Thymus (tissue), 11 donors: ENCODE data around the gene SLTM. TPM values are rescaled to one million over a fixed set of nuclear protein-coding genes. Genes with fewer than 3 reads are reported as not detected.
"Not testable (repeated sequence)": the region's sequence is repeated elsewhere in the genome, so short reads cannot be mapped to it uniquely, and the experiment has no call there.

Experiments used
- DNase-seq, 9 donors: peaks; one replicate each; pipeline ENCODE4 v3.0.0-alpha.2; 2013; ENCODE audit warnings: low spot score in 9 of 9, low read depth in 6 of 9, missing footprints in 1 of 9
- H3K27ac ChIP-seq, 2 donors: one replicate each; pipeline ENCODE4 v1.5.1; 2013; ENCODE audit warnings: control low read depth in 1 of 2, low read depth in 1 of 2, low read length in 1 of 2, mild to moderate bottlenecking in 1 of 2, moderate library complexity in 1 of 2
- H3K27me3 ChIP-seq, 2 donors: one replicate each; pipeline ENCODE4 v1.5.1; 2013; ENCODE audit warnings: low read length in 1 of 2; ENCODE audit not compliant: control insufficient read depth in 2 of 2, insufficient read depth in 1 of 2
- H3K36me3 ChIP-seq, 2 donors: one replicate each; pipeline ENCODE4 v1.5.1; 2013; ENCODE audit warnings: low read length in 1 of 2, mild to moderate bottlenecking in 1 of 2, moderate library complexity in 1 of 2; ENCODE audit not compliant: control insufficient read depth in 2 of 2, insufficient read depth in 2 of 2
- H3K4me1 ChIP-seq, 2 donors: one replicate each; pipeline ENCODE4 v1.5.1; 2013; ENCODE audit warnings: low read length in 2 of 2; ENCODE audit not compliant: control insufficient read depth in 2 of 2, insufficient read depth in 2 of 2
- H3K4me3 ChIP-seq, 2 donors: one replicate each; pipeline ENCODE4 v1.5.1; 2013; ENCODE audit warnings: low read length in 2 of 2, control low read depth in 1 of 2, mild to moderate bottlenecking in 1 of 2
- H3K9me3 ChIP-seq, 2 donors: one replicate each; pipeline ENCODE4 v1.5.1; 2013; ENCODE audit warnings: low read length in 1 of 2, mild to moderate bottlenecking in 1 of 2; ENCODE audit not compliant: control insufficient read depth in 2 of 2, insufficient read depth in 1 of 2
- WGBS: extraction: QIAGEN DNeasy Blood & Tissue Kit; methylation state at CpG from one replicate; pipeline ENCODE4 v1.1.7; 2013; 5-methylcytosine and 5-hydroxymethylcytosine counted together
- polyA plus RNA-seq: library from polyadenylated mRNA; stranded (reverse); fragments of 200-250 nt; gene quantifications from one replicate; pipeline ENCODE4 v1.2.3, GENCODE V29; 2013
- total RNA-seq: library from RNA; stranded (reverse); fragments of 120-200 nt; gene quantifications from one replicate; pipeline ENCODE4 v1.2.4, GENCODE V29; 2013
- donor health status: healthy.

SLTM gene
- total and polyA plus RNA-seq, 2 donors = 104 to 107 TPM

DNA sequence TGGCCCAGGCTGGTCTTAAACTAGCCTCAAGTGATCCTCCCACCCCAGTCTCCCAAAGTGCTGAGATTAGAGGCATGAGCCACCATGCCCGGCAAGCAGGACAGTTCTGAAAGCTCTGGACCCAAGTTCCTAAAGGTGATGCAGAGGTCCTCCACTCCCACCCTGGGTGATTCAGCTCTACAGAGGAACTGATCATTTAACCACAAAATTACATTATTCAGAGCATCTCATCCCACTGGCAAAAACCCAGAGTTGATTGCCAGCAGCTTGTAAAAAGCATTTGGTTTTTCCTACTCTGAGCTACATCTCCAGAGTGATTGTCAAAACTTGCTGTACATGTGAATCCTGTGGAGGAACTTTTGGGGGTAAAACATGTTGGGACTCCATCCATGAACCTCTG is 60.2 kb downstream of the SLTM start:
- H3K4me1 ChIP-seq = no peaks in the 10 kb centered on the region

DNA sequence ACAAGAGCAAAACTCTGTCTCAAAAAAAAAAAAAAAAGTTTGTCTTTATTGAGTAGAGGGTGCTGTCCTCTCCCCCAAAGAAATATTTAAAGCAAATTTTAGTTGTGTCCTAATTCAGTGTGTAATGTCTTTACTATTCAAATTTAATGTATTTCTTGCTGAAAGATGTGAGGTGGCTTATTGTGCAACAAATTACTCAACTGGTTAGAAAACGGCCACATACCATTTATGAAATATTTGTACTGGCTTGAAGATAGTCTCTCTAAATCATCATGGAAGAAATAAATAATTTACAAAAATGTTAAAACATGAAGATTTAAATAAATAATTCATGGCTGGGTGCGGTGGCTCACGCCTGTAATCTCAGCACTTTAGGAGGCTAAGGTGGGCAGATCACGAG is 63.0 kb downstream of the SLTM start:
- 96% methylated on average over 4 of the region's 4 CpGs for WGBS
- H3K27me3 ChIP-seq = no peaks in the 10 kb centered on the region
- H3K36me3 ChIP-seq = peaks cover 0 to 4% of the 10 kb centered on the region in 2 donors
- no peak overlapping the region for H3K27ac ChIP-seq
- no peaks in the 10 kb centered on the region for H3K9me3 ChIP-seq
- DNase-seq = no peak
- no peak overlapping the region for H3K4me3 ChIP-seq
- peaks cover 0 to 3% of the 10 kb centered on the region in 2 donors for H3K4me1 ChIP-seq

More for the DNA sequence above, 60.2 kb downstream of the SLTM start:
- Histone ChIP-seq H3K27ac (no peak overlapping the region), H3K36me3 (peaks cover 16 to 18% of the 10 kb centered on the region in 2 donors), H3K27me3 (no peaks in the 10 kb centered on the region), H3K4me3 (no peak overlapping the region), H3K9me3 (no peaks in the 10 kb centered on the region)
- 96% methylated on average over 1 of the region's 1 CpG for WGBS
- DNase-seq = no peak

DNA sequence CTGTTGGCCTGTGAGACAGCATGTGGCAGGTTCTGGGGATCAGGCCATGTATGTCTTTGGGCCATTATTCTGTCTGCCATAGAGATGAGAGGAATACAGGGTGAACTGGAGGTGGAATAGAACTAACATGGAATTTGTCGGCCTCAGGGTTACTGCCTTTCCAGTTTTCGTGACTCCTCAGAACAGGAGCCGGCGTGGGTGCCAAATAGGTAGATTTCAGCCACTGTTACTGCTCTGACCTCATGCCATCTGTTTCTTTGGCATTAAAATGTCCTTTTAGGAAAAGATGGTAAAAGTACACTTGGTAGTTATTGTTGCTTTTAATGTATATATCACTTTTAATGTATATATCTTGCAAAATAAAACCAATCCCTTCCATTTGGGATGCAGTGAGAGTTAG is 65.6 kb downstream of the SLTM start:
- WGBS = 97% methylated on average over 4 of the region's 4 CpGs
- H3K9me3 ChIP-seq = no peaks in the 10 kb centered on the region
- no peaks in the 10 kb centered on the region for H3K36me3 ChIP-seq
- DNase-seq = no peak
- no peak overlapping the region for H3K27ac ChIP-seq
- no peak overlapping the region for H3K4me3 ChIP-seq
- peaks cover 6 to 12% of the 10 kb centered on the region in 2 donors for H3K4me1 ChIP-seq
- peaks cover 0 to 3% of the 10 kb centered on the region in 2 donors for H3K27me3 ChIP-seq

DNA sequence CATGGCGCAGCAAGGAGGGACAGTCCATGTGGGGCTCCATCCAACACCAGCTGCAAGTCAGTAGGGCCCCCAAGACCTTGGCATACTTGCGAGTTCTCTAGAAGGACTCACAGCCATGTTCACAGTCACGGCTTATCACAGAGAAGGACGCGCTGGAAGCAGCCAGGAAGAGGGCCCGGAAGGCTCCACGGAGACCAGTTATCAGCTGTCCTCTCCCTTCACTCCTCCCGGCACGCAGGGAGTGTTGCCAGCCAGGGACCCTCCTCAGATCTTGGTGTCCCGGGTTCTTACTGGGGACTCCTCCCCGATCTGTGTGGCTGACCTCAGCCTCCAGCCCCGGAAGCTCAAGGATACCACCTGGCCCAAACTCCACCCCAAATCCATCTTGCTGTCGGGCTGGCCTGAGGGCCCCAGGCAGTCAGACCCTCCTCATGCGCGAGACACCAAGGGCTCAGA is 68.0 kb downstream of the SLTM start:
- peak in 1 of 9 donors; percentile 3 for DNase-seq
- Histone ChIP-seq H3K36me3 (no peaks in the 10 kb centered on the region), H3K27ac (no peak overlapping the region), H3K9me3 (no peaks in the 10 kb centered on the region), H3K27me3 (peaks cover 0 to 3% of the 10 kb centered on the region in 2 donors), H3K4me3 (peak overlapping the region; percentile 12 to 32), H3K4me1 (peaks cover 6 to 12% of the 10 kb centered on the region in 2 donors)
- 90% methylated on average over 15 of the region's 15 CpGs for WGBS

DNA sequence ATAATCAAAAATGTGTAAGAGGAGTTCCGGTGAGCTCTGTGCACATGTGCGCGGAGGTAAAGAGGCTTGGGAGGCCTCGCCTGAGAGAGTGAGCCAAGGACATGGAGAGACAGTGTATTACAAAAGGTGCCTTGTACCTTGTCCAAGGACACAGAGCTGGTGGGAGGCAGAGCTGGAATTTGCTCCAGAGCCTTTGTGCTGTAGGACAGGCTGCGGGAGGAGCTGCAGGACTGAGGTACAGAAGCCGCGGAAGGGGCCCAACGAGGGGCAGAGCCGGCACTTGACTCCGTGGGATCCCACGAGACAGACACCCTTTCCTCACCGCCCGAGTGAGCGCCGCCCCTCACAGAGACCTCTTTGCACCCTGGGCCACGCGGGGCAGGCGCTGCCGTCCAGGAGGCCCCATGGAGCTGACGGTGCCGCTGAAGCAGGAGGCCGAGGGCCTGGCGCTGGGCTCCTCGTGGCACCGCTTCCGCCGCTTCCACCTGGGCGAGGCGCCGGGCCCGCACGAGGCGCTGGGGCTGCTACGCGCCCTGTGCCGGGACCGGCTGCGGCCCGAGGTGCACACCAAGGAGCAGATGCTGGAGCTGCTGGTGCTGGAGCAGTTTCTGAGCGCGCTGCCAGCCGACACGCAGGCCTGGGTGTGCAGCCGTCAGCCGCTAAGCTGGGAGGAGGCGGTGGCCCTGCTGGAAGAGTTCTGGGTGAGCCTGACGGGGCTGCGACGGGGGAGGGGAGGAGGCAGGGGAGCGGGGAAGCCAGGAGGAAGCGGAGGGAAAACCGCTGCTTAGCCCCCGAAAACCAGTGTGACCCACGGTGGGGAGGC is 68.7 kb downstream of the SLTM start:
- DNase-seq = peak in 8 of 9 donors; percentile 6 to 57 (median 20)

DNA sequence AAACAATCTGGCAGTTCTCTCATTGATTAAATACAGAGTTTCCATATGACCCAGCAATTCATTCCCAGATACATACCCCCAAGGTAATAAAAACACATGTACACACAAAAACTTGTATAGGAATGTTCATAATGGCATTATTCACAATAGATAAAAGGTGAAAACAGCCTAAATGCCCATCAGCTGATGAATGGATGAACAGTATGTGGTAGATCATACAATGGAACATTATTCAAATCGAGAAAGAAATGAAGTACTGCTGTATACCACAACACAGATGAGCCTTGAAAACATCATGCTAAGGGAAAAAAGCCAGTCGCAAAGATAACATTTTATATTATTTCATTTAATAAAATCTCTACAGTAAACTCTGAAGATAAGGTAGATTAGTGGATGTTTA is 71.2 kb downstream of the SLTM start:
- DNase-seq = no peak
- H3K36me3 ChIP-seq = no peaks in the 10 kb centered on the region
- no peak overlapping the region for H3K4me3 ChIP-seq
- peaks cover 6 to 12% of the 10 kb centered on the region in 2 donors for H3K4me1 ChIP-seq
- WGBS = 94% methylated on average over 2 of the region's 2 CpGs
- H3K27ac ChIP-seq = no peak overlapping the region
- no peaks in the 10 kb centered on the region for H3K9me3 ChIP-seq
- peaks cover 0 to 3% of the 10 kb centered on the region in 2 donors for H3K27me3 ChIP-seq

More for the DNA sequence above, 68.7 kb downstream of the SLTM start:
- 39% methylated on average over 54 of the region's 54 CpGs for WGBS
- Histone ChIP-seq H3K27ac (no peak overlapping the region), H3K27me3 (peaks cover 0 to 3% of the 10 kb centered on the region in 2 donors), H3K4me3 (peak overlapping the region; percentile 12 to 32), H3K4me1 (peaks cover 6 to 12% of the 10 kb centered on the region in 2 donors), H3K9me3 (no peaks in the 10 kb centered on the region), H3K36me3 (no peaks in the 10 kb centered on the region)

DNA sequence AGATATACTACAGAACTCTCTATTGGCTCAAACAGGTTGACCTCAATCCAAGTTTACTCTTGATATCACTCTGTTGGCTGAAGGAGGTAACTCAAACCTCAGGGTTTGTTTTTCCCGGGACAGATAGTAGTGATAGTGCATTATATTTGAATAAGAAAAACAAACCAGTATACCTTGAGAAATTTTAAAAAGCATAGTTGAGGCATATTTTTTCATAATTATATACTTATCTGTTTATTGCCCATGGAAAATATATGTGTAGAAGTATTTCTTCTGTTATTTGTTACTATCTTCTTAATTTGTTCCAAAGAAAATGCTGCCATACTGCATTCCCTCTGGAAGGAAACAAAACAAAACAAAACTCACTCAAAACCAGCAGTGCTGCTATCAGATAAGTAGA is 76.9 kb downstream of the SLTM start:
- H3K36me3 ChIP-seq, H3K27ac ChIP-seq, H3K27me3 ChIP-seq, H3K4me1 ChIP-seq, H3K4me3 ChIP-seq, DNase-seq, H3K9me3 ChIP-seq: not testable (repeated sequence)
- 100% methylated on average over 1 of the region's 1 CpG for WGBS

DNA sequence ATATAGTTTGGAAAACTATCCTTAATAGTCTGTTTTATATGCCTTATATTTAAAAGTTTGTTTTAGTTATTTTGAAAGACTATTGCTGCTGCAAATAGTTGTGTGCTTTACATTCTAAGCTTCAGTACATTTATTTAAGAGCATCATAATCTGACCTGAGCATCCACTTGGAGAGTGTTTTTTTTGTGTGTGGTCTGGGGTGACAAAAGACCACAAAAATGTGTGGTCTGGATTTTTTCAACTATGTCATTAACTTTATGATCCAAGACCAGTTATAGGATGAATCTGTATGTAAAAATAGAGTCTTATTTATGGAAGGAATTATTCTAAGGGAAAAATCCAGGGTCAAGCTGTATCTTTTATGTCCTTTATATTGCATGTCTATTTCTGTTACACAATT is 77.4 kb downstream of the SLTM start:
- Histone ChIP-seq H3K4me1 (no peaks in the 10 kb centered on the region), H3K36me3 (peaks cover 0 to 9% of the 10 kb centered on the region in 2 donors), H3K27me3 (no peaks in the 10 kb centered on the region), H3K9me3 (no peaks in the 10 kb centered on the region), H3K27ac (no peak overlapping the region), H3K4me3 (no peak overlapping the region)
- DNase-seq = no peak

DNA sequence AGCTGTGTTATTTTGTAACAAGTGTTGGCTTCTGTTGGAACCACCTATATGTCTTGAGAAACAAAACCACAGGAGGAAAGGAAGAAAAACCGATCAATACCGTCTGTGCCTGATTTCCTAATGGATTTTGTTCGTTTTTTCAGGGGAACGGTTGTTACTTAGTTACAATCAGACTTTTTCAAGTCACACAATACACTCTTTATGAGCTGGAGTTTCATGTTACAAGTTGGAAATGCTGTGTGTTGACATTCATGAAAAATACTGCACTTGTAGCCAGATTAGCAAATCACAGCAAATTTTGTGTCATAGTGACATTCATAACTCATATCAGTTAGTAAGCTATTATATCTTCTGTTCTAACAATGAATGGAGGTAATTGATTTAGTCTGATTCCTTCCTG is 78.9 kb downstream of the SLTM start:
- H3K27me3 ChIP-seq = no peaks in the 10 kb centered on the region
- no peak overlapping the region for H3K27ac ChIP-seq
- 92% methylated on average over 4 of the region's 4 CpGs for WGBS
- peaks cover 6 to 9% of the 10 kb centered on the region in 2 donors for H3K36me3 ChIP-seq
- no peak overlapping the region for H3K4me3 ChIP-seq
- no peak for DNase-seq
- no peaks in the 10 kb centered on the region for H3K9me3 ChIP-seq
- no peaks in the 10 kb centered on the region for H3K4me1 ChIP-seq
